Right lobe of liver (tissue), 6 donors: ENCODE data around the gene NLRP5. TPM values are rescaled to one million over a fixed set of nuclear protein-coding genes. Genes with fewer than 3 reads are reported as not detected.
A peak's percentile ranks its signal among the peaks of the same experiment; 100 is the strongest.

ENCODE experiments used
- ATAC-seq, 4 donors: fragments of 200-7000 bp; cut with Tn5 transposase; one replicate each; pipeline ENCODE4 v1.9.1; 2020; ENCODE audit warnings: mild to moderate bottlenecking in 4 of 4, moderate library complexity in 4 of 4
- DNase-seq, 3 donors: peaks; one replicate each; pipeline ENCODE4 v3.0.0-alpha.2; 2020
- H3K27ac ChIP-seq, 3 donors: fragments of 200-600 bp; one replicate each; pipeline ENCODE4 v1.8.0; 2022
- H3K27me3 ChIP-seq, 2 donors: fragments of 200-600 bp; one replicate each; pipeline ENCODE4 v1.8.0; 2022
- H3K36me3 ChIP-seq, 4 donors: fragments of 200-600 bp; sonication (generic) in 1 of 4; one replicate each; pipeline versions ENCODE4 v1.5.1 to v1.8.0; 2017 to 2022; ENCODE audit warnings: control low read depth in 1 of 4
- H3K4me1 ChIP-seq, 4 donors: fragments of 200-600 bp; sonication (generic) in 1 of 4; one replicate each; pipeline versions ENCODE4 v1.5.1 to v1.8.0; 2017 to 2022; ENCODE audit warnings: control low read depth in 1 of 4
- H3K4me3 ChIP-seq, 3 donors: fragments of 200-600 bp; one replicate each; pipeline ENCODE4 v1.8.0; 2022
- H3K9me3 ChIP-seq, 4 donors: fragments of 200-600 bp; sonication (generic) in 1 of 4; one replicate each; pipeline versions ENCODE4 v1.5.1 to v1.8.0; 2017 to 2022; ENCODE audit warnings: control low read depth in 1 of 4
- CTCF ChIP-seq, 4 donors: fragments of 200-600 bp in 3 of 4; fragments of 450-650 bp in 1 of 4; IDR thresholded peaks; one replicate each; pipeline versions ENCODE4 v1.5.1 to v1.8.0; 2016 to 2022; ENCODE audit warnings: antibody characterized with exemption in 4 of 4, mild to moderate bottlenecking in 2 of 4
- POLR2A ChIP-seq: fragments of 450-650 bp; IDR thresholded peaks from one replicate; pipeline ENCODE4 v1.6.1; 2017; ENCODE audit warnings: antibody characterized with exemption, mild to moderate bottlenecking
- WGBS: methylation state at CpG from one replicate; pipeline ENCODE4 v1.1.6; 2018; ENCODE audit warnings: low coverage, low lambda C conversion rate; ENCODE audit not compliant: insufficient coverage; ENCODE audit errors: missing lambda C conversion rate; 5-methylcytosine and 5-hydroxymethylcytosine counted together
- intact Hi-C, 2 donors: fragments of 100-400 bp; cut with DNase I; formaldehyde crosslinking; loops; one replicate each; pipeline versions ENCODE4 v1.11.2 to v1.14.1; 2022
- total RNA-seq, 6 experiments: library from RNA; depleted of rRNA in 2 of 6; stranded (reverse); fragments of >200 nt in 2 of 6; fragmentation: NEBNext Ultra II Directional in 3 of 6; extraction: Animal tissue kit (Norgen Biotek cat#: 25700) in 3 of 6; gene quantifications; one replicate each; pipeline versions ENCODE4 v1.1.0 to v1.2.4, GENCODE V29; 2016 to 2023
- donor health status: DM: no; HTN: yes; CAD: no.
- donor health status: DM: no; HTN: no; CAD: no.
- donor health status: DM: no; HTN: no; CAD: no.
- donor health status: DM: no; HTN: yes; CAD: no.
- donor health status: DM: no; HTN: yes; CAD: no.

The NLRP5 gene
- total RNA-seq, 6 experiments from 2014 or later: not detected

DNA sequence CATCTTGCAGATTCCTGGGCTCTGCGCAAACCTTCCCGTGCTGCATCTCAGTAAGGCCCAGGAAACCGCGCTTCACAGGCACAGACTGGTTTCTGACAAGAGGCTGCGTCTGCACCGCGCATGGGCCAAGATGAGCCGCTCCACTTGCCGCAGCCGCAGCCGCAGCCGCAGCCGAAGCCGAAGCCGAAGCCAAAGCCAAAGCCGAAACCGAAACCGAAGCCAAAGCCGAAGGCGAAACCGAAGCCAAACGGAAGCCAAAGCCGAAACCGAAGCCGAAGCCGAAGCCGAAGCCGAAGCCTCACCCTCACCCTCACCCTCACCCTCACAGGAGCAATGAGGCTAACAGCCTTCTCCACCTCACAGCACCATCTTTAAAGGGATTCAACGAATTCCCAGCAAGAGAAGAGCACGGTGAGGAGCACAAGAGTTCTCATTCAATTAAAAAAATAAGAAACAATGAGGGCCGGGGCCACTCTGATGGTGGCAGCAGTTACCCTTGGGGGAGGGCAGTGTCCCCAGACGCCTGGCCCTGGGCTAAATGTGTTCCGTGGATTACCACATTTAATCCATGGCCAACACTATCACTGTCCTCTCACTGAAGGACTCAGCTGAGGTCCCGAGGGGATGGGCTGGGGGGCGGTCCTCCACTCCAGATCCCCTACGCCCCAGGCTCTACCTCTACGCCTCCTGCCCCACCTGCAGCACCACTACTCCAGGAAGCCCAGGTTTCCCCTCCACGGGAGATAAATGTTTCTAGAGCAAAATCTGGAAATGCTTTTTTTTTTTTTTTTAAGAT lies 105.4 kb downstream of the NLRP5 start:
- H3K4me1 ChIP-seq: no peaks in the 10 kb centered on the region
- DNase-seq (peak in 1 of 3 donors; percentile 18), ATAC-seq (peak in 1 of 4 donors; percentile 14)
- no peaks in the 10 kb centered on the region for H3K9me3 ChIP-seq
- intact Hi-C loops: no loop called here
- no peaks in the 10 kb centered on the region for H3K27me3 ChIP-seq
- WGBS: 86% methylated on average over 29 of the region's 38 CpGs
- no peak overlapping the region for H3K4me3 ChIP-seq
- peaks cover 0 to 17% (median 7%) of the 10 kb centered on the region in 4 donors for H3K36me3 ChIP-seq
- H3K27ac ChIP-seq: no peak overlapping the region
- TF ChIP-seq CTCF (IDR thresholded peaks at IDR 0.05) (no peak), POLR2A (no peak)

GRCh38 chr19:56092685-56093631 lies 106.4 kb downstream of the NLRP5 start:
- H3K27ac ChIP-seq: no peak overlapping the region
- intact Hi-C loops: no loop called here
- H3K27me3 ChIP-seq: no peaks in the 10 kb centered on the region
- no peaks in the 10 kb centered on the region for H3K9me3 ChIP-seq
- over 99% methylated on average over 14 of the region's 32 CpGs for WGBS
- H3K4me3 ChIP-seq: no peak overlapping the region
- TF ChIP-seq CTCF (IDR thresholded peaks at IDR 0.05) (no peak), POLR2A (no peak)
- H3K36me3 ChIP-seq: peaks cover 0 to 17% (median 7%) of the 10 kb centered on the region in 4 donors
- no peak for ATAC-seq
- DNase-seq: peak in 1 of 3 donors; percentile 3
- no peaks in the 10 kb centered on the region for H3K4me1 ChIP-seq

DNA sequence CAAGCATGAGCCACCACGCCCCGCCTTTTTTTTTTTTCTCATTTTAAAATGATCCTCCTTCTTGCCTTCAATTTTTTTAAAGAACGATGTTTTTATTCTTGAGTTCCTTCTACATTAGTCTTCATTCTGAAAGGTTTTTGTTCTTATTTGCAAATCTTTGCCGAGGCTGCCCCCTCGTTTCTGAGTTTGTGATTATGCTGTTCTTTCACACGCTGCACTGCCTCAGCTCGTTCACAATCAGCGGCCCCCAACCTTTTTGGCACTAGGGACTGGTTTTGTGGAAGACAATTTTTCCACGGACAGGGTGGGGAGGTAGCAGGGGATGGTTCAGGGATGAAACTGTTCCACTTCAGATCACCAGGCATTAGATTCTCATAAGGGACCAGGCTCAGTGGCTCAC lies 107.9 kb downstream of the NLRP5 start:
- WGBS: 92% methylated on average over 8 of the region's 9 CpGs
- intact Hi-C loops: no loop called here
- ATAC-seq (no peak), DNase-seq (no peak)
- TF ChIP-seq POLR2A: no peak
- no peak for TF ChIP-seq CTCF (IDR thresholded peaks at IDR 0.05)
- H3K27ac ChIP-seq: no peak overlapping the region
- H3K4me1 ChIP-seq: no peaks in the 10 kb centered on the region
- H3K27me3 ChIP-seq: no peaks in the 10 kb centered on the region
- H3K9me3 ChIP-seq: no peaks in the 10 kb centered on the region
- H3K36me3 ChIP-seq: peaks cover 0 to 14% (median 6%) of the 10 kb centered on the region in 4 donors
- no peak overlapping the region for H3K4me3 ChIP-seq

GRCh38 chr19:56096665-56097064 lies 110.1 kb downstream of the NLRP5 start:
- no peaks in the 10 kb centered on the region for H3K27me3 ChIP-seq
- no peak overlapping the region for H3K27ac ChIP-seq
- WGBS: 74% methylated on average over 7 of the region's 13 CpGs
- intact Hi-C loops: no loop called here
- no peak overlapping the region for H3K4me3 ChIP-seq
- H3K4me1 ChIP-seq: no peaks in the 10 kb centered on the region
- ATAC-seq: peak; percentile 15 to 24 (median 18)
- TF ChIP-seq CTCF (IDR thresholded peaks at IDR 0.05) (no peak), POLR2A (no peak)
- no peak for DNase-seq
- H3K36me3 ChIP-seq: peaks cover 0 to 14% (median 3%) of the 10 kb centered on the region in 4 donors
- no peaks in the 10 kb centered on the region for H3K9me3 ChIP-seq
